Activated T-cell treated with anti-CD3 and anti-CD28 coated beads, Interleukin-2, amount 50 U/mL, for 1 hour (primary cell): ENCODE results near the gene DPP10.
"Not testable (repeated sequence)": the region's sequence is repeated elsewhere in the genome, so short reads cannot be mapped to it uniquely, and the experiment has no call there.

Experiments
- DNase-seq: peaks from one replicate; pipeline ENCODE4 v3.0.0-alpha.2; 2020

DPP10 gene

GRCh38 chr2:114517580-114517979 is 75.1 kb downstream of the DPP10 start:
- no peak for DNase-seq

GRCh38 chr2:114518738-114519137 is 76.3 kb downstream of the DPP10 start:
- no peak for DNase-seq

DNA sequence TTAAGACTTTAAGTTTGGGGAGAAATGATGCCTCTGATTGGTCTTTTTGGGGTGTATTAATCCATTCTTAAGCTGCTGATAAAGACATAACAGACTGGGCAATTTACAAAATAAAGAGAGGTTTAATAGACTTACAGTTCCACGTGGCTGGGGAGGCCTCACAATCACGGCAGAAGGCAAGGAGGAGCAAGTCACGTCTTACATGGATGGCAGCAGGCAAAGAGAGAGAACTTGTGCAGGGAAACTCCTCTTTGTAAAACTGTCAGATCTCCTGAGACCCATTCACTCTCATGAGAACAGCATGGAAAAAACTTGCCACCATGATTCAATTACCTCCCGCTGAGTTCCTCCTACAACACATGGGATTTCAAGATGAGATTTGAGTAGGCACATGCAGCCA is 80.2 kb downstream of the DPP10 start:
- not testable (repeated sequence) for DNase-seq

DNA sequence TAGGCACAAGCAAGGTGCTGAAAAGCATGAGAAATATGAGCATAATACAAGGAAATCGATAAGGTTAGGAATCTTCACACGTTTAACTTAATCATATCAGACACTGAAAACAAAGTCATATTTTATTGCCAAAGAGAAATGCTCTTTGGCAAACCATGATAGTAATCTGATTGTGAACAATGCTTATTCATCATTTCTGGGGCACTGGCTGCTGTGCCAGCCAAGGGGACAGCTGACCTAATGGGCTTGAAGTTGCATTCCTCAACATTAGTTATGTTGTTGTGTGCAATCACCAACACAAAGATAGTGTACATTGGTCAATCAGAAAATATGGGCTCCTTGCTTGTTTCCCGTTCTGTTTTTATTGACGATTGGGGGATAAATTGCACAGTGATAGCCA is 83.5 kb downstream of the DPP10 start:
- no peak for DNase-seq

GRCh38 chr2:114526841-114527240 is 84.4 kb downstream of the DPP10 start:
- no peak for DNase-seq

DNA sequence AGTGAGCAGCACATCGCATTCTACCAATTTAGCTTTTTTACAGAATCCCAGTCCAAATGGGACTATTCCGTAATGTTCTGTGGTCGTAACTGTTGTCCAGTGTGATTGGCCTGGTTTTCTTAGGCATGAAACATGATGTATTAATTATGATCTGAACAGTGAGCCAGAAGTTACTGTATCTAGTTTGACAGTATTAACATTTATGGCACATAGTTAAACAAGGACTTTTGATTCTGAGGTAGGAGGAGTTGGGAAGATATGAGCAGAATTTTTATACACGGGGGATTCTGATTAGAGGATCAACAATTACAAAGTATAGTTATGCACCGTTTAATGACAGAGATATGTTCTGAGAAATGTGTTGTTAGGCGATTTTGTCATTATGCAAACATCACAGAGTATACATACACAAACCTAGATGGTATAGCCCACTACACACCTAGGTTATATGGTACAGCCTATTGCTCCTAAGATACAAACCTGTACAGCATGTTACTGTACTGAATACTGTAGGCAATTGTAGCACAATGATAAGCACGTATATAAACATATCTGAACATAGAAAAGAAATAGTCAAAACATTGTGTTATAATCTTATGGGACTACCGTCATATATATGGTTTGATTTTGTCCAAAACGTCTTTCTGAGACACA is 85.0 kb downstream of the DPP10 start:
- DNase-seq = no peak

- DNase-seq = no peak
Measured at GRCh38 chr2:114534116-114535084, 92.0 kb downstream of the DPP10 start.

- no peak for DNase-seq
Measured at GRCh38 chr2:114537777-114538176, 95.3 kb downstream of the DPP10 start.

DNA sequence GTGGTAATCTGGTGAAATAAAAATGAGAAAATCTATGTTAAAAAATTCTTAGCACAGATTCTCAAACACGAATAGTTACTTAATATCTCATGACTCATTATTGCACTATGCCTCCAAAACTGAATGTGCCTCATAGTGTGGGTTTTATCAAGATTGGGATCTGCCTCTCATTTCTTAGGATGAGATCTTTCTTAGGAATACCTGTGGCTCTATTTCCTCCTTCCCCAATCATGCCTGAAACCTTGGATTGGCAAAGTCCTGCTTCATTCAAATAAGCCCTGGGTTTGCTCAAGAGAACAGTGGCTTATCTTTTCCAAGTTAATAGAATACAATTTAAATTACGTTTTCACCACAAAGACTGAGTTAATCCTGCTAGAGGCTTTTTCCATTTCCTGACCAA is 100.3 kb downstream of the DPP10 start:
- no peak for DNase-seq

DNA sequence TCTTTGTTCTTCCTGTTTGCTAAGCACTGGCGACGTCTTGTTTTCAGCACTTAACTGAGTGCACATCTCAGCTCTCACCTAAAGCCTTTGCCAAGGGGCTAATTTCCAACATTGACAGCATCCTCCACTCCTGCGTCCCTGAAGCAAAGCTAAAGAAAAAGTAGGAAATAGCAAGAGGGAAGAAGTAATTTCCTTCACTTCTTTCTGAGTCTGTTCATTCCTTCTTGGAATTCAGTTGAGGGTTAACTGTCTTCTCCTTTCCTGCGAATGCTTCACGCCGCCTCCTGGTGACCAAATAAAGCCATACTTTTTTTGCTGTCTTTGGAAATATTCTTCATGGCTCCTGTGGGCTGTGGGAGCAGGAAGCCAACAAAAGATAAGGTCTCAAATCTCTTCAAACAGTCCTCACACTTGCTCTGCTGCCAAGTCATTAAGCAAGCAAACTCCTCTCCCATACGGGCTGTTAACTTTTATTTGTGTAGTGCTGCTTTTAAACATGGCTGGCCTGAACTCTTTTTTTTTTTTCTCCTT is 100.9 kb downstream of the DPP10 start:
- DNase-seq = no peak

GRCh38 chr2:114545052-114545451 is 102.6 kb downstream of the DPP10 start:
- DNase-seq = no peak

DNA sequence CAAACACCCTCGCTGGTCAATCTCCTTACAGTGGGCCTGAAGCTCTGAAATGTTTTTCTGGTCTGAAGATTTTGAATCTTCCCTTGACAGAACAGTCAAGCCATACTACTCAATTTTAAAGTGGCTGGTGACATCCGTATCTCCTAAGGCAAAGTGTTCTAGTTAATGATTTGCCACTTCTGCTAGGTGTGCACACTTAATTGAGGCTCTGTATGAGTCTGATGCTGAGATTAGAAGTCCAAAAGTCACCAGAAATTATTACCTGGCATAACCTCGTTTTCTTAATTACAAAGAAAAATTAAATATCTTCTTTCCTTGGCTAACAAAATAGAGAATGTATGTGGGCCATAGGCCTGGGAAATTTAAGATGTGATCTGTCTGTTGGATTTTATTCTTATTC is 104.1 kb downstream of the DPP10 start:
- DNase-seq = no peak

DNA sequence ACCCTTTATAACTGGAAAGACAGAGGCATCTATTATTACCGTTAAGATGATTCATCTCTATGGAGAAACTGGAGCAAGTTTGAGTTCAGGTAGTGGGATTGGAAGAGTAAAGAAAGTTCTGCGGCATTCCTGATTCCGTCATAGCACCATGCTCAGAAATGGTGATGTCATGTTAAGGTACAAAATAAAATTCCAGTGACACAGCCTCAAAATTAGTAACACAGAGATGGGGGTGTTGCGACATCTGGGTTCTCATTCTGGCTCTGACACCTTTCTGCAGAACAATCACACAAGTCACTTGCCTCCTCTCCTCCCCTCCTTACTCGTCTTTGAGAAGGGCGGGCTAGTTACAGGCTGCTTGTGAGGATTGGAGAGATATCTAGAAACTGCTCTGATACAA is 105.7 kb downstream of the DPP10 start:
- no peak for DNase-seq

- no peak for DNase-seq
Measured at GRCh38 chr2:114550364-114550763, 107.9 kb downstream of the DPP10 start.

DNA sequence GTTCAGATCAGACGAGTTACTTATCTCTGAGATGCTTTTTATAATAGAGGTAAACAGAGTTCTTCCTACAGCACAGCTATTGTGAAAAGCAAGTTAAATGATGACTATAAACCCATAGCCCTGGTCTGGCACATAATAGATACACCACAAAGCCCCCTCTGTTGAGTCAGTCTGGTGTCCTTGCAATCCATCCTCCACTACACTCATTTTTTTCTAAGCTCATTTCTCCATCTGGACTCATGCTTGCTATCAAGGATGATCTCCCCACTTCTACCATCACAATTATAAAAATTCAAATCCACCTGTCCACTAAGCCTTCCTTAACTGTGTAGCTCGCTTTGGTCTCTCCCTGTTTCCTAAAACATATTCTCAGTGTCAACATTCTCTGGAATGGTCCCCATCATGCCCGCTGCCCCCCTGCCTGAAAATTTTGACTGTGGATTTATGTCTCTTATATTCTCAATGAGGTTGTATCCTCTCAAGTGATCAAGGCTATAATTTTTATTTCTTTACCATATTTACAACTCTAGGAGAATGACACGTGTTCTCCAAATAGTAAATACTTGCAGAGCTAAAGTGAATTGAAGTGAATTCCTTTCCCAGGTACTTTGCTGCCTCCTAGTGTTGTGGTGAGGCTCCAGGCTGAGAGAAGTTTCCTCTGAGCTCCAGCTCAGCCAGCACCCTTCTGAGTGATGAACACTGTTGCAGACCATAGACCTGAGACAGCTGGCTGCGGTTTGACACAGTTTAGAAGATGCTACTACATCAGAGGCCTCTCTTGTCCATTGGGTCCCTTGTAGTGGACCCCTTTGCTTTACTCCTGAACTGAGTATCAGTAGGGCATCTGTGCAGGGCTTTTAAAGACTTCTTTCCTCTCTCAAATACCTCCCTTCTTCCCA is 108.7 kb downstream of the DPP10 start:
- DNase-seq = no peak

- DNase-seq = no peak
Measured at GRCh38 chr2:114553027-114553426, 110.6 kb downstream of the DPP10 start.

DNA sequence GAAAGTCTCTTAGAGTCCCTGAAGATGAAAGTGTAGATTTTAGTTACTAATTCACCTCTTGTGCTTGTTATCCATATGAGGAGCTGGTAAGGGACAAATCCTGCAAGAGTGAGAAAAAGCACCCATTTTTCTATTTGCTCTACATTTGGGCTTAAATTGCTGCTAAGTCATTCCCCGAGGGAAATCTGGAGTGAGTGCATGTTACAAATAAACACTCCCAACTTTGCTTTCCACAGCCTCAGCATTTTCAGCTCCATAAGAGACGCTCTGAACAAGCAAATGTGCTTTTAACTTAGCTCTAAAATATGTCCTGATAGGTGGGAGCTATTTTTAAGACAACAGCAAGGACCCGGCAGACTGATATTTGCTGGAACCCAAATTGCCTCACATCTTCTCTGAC is 126.7 kb downstream of the DPP10 start:
- DNase-seq = no peak

- DNase-seq = no peak
Measured at GRCh38 chr2:114577657-114578056, 135.2 kb downstream of the DPP10 start.

DNA sequence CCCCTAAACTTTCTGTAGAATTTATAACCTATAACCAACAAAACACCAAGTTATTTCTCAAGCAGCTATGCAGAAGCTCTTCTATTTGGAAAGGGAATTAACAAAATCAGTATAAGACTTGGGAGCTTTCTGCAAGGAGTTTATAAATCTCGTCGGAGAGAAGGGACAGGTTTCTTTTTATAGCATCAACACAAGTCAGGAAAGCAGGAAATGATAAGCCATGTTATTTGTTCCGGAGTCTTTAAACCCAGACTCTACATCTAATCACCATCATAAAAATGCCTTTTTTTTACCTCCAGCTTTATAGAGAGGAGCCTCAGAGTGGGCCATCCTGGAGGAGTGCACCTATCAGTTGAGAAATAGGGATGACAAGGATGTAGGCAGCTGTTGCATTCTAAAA is 137.1 kb downstream of the DPP10 start:
- no peak for DNase-seq

GRCh38 chr2:114580691-114581090 is 138.2 kb downstream of the DPP10 start:
- no peak for DNase-seq

DNA sequence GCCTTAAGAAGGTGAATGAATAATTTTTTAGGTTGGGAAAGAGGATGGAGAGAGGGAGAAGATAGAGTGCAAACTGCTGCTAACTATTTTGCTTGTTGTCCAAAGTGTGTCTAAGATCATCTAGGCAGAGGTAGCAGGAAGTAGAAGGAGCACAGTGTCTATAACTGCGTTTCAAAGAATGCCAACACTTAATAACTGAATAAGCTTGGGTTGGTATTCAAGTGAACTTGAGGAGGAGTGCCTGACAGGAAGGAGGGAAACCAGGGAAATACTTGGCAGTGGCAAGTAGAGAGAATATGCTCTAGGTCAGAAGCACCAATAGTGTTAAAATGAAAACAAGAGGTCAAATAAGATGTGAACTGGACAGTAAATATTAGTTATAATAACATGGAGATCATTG is 155.9 kb downstream of the DPP10 start:
- no peak for DNase-seq

GRCh38 chr2:114609203-114609602 is 166.8 kb downstream of the DPP10 start:
- no peak for DNase-seq

DNA sequence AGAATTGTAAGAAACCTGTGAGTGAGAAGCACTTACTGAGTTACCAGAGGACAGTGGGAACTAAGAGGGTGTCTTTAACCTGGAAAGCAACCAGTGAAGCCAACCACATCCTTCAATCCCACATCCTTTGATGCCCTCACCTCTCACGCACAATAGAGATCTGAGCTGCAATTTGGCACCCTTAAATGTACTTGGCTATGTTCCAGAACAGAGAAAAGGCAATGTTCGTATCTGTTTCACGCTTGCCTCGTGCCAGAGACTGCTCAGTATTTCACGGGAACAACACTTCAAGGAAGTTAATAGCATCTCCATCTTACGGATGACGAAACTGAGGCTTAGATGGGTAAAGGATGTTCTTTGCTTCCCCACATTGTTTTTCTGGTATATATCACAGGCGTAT is 167.4 kb downstream of the DPP10 start:
- DNase-seq = no peak
